Cardiac fibroblast (primary cell): ENCODE results near the gene RNF157.
"Not testable (repeated sequence)": the region's sequence is repeated elsewhere in the genome, so short reads cannot be mapped to it uniquely, and the experiment has no call there.

Experiments
- DNase-seq, 2 donors: peaks; one replicate each; pipeline versions ENCODE4 v3.0.0 to v3.0.0-alpha.2; 2010; ENCODE audit warnings: low read depth in 2 of 2
- H3K4me3 ChIP-seq, 2 donors: replicated peaks in 1 of 2; 1 replicate in 1 of 2; 2 replicates in 1 of 2; pipeline ENCODE4 v1.5.1; 2011; ENCODE audit warnings: low read depth in 2 of 2, low read length in 2 of 2, mild to moderate bottlenecking in 2 of 2, moderate library complexity in 1 of 2
- CTCF ChIP-seq: IDR thresholded peaks from one replicate; pipeline ENCODE4 v1.5.1; 2011; ENCODE audit warnings: low read depth, mild to moderate bottlenecking, low read length, inconsistent platforms

Gene RNF157

GRCh38 chr17:76191896-76192295, 48.4 kb downstream of the RNF157 start:
- no peak for DNase-seq
- H3K4me3 ChIP-seq: no peak overlapping the region
- no peak for TF ChIP-seq CTCF

- DNase-seq: no peak
- TF ChIP-seq CTCF: no peak
- H3K4me3 ChIP-seq: no peak overlapping the region
Measured at GRCh38 chr17:76189741-76190140, 50.6 kb downstream of the RNF157 start.

- no peak for DNase-seq
- no peak overlapping the region for H3K4me3 ChIP-seq
- no peak for TF ChIP-seq CTCF
Measured at GRCh38 chr17:76189247-76189646, 51.0 kb downstream of the RNF157 start.

- H3K4me3 ChIP-seq: no peak overlapping the region
- DNase-seq: no peak
- no peak for TF ChIP-seq CTCF
Measured at GRCh38 chr17:76188213-76189016, 51.9 kb downstream of the RNF157 start.

GRCh38 chr17:76186774-76187173, 53.5 kb downstream of the RNF157 start:
- H3K4me3 ChIP-seq, DNase-seq: not testable (repeated sequence)

- H3K4me3 ChIP-seq: no peak overlapping the region
- no peak for TF ChIP-seq CTCF
- DNase-seq: no peak
Measured at GRCh38 chr17:76184290-76184689, 56.0 kb downstream of the RNF157 start.

GRCh38 chr17:76182016-76182764, 58.1 kb downstream of the RNF157 start:
- DNase-seq: peak; percentile 93 to 95
- no peak overlapping the region for H3K4me3 ChIP-seq
- TF ChIP-seq CTCF: peak; percentile 94
